ENCODE data around the gene C15orf61. TPM values are rescaled to one million over a fixed set of nuclear protein-coding genes. Genes with fewer than 3 reads are reported as not detected.

C15orf61 gene
- total and polyA plus RNA-seq, 2 of the 13 experiments (the other 11 are each of a cell fraction or from before 2014, with no cell fraction given), result 2.1 to 6.6 TPM

- TF ChIP-seq GMEB1 (CRISPR knock-in tag; IDR thresholded peaks at IDR 0.05; ENCODE audit: borderline replicate concordance) (peak; percentile 61), LBX2 (CRISPR knock-in tag; IDR thresholded peaks at IDR 0.05; ENCODE audit: borderline replicate concordance) (peak; percentile 93), MEF2D (CRISPR knock-in tag; IDR thresholded peaks at IDR 0.05) (peak; percentile 45; the same call in 1 of the 2 replicates), ZNF275 (CRISPR knock-in tag; IDR thresholded peaks at IDR 0.05; ENCODE audit: borderline replicate concordance) (peak; percentile 88), PPARG (CRISPR knock-in tag; conservative IDR thresholded peaks at IDR 0.05) (no peak), PHF8 (CRISPR knock-in tag; IDR thresholded peaks at IDR 0.05) (peak; percentile 97), ZNF530 (CRISPR knock-in tag; IDR thresholded peaks at IDR 0.05; ENCODE audit: low read depth) (no peak), RNF2 (conservative IDR thresholded peaks at IDR 0.05; ENCODE audit: low read depth) (peak; percentile 98; the same call in 1 of the 2 replicates), FUBP1 (CRISPR knock-in tag; IDR thresholded peaks at IDR 0.05; ENCODE audit: borderline replicate concordance) (no peak), THYN1 (CRISPR knock-in tag; IDR thresholded peaks at IDR 0.05; ENCODE audit: borderline replicate concordance, low read depth) (no peak; the same call in 1 of the 2 replicates), BORCS8-MEF2B (CRISPR knock-in tag; IDR thresholded peaks at IDR 0.05) (peak; percentile 85), ZNF468 (CRISPR knock-in tag; IDR thresholded peaks at IDR 0.05) (no peak), FOSL2 (CRISPR knock-in tag; IDR thresholded peaks at IDR 0.05) (no peak; the same call in 1 of the 2 replicates), GATA4 (IDR thresholded peaks at IDR 0.05; ENCODE audit: borderline replicate concordance, low read depth) (peak; percentile 2; the same call in 1 of the 2 replicates), ZNF558 (CRISPR knock-in tag; IDR thresholded peaks at IDR 0.05; ENCODE audit: borderline replicate concordance) (0 out of 2 replicates have a peak, but pooled peaks have one; percentile 49), ZFP90 (CRISPR knock-in tag; IDR thresholded peaks at IDR 0.05; ENCODE audit: borderline replicate concordance) (peak; percentile 68; the same call in 1 of the 2 replicates), CENPX (CRISPR knock-in tag; IDR thresholded peaks at IDR 0.05) (no peak)
Observed at GRCh38 chr15:67521029-67521782, at the start of gene C15orf61 (continued).
